H1 (cell line): ENCODE results near the gene MTMR2.

Source experiments
- BACH1 ChIP-seq: IDR thresholded peaks from 2 replicates; pipeline ENCODE4 v1.6.1; 2012; ENCODE audit warnings: low read length, improper control_type of control experiment
- EGR1 ChIP-seq: IDR thresholded peaks from 2 replicates; pipeline ENCODE4 v1.6.1; 2011; ENCODE audit warnings: low read depth, low read length, borderline replicate concordance
- POLR2AphosphoS5 ChIP-seq: IDR thresholded peaks from 2 replicates; pipeline ENCODE4 v1.6.1; 2011; ENCODE audit warnings: low read depth, low read length
- TF ChIP-seq, protein P1 (sequence below), 3 experiments: IDR thresholded peaks; 1 replicate in 2 of 3; 2 replicates in 1 of 3; pipeline versions ENCODE4 v1.5.1 to v1.6.1; 2011; ENCODE audit warnings: low read length in 3 of 3, mild to moderate bottlenecking in 3 of 3, inconsistent platforms in 2 of 3, low read depth in 1 of 3, moderate library complexity in 1 of 3; ENCODE audit not compliant: insufficient read depth in 1 of 3; ENCODE audit errors: control extremely low read depth in 1 of 3
- TF ChIP-seq, protein P2 (sequence below): IDR thresholded peaks from 2 replicates; pipeline ENCODE4 v1.6.1; 2011; ENCODE audit warnings: low read depth, mild to moderate bottlenecking, low read length; ENCODE audit not compliant: insufficient read depth

DNA sequence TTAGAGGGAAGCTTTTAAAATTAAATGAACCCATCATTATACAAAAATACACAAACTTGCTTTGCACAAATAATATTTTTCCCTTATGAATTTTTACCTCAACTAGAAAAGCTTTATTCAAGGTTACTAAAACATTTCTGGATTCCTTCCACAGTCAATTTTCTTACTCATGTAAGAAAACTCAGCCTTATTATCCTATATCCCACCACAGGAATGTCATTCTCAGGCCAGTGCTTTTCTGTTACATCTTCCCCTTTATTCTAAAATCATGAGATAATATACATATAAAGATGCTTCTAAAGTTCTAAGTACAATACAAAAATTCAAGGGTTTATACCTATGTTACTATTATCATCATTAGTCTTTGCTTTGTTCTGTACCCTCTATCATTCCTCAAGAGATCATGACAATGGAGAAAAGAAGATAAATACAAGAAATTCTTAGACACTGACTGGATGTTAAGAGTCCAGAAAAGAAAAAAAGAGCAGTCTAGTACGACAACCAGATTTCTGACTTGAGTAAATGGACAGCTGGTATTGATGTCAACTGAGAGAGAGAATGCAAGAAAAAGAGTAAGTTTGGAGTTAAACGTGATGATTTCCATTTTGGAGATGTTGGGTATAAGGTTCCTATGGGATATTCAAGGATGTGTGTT, 60.3 kb downstream of the MTMR2 start:
- TF ChIP-seq, protein P1, sequence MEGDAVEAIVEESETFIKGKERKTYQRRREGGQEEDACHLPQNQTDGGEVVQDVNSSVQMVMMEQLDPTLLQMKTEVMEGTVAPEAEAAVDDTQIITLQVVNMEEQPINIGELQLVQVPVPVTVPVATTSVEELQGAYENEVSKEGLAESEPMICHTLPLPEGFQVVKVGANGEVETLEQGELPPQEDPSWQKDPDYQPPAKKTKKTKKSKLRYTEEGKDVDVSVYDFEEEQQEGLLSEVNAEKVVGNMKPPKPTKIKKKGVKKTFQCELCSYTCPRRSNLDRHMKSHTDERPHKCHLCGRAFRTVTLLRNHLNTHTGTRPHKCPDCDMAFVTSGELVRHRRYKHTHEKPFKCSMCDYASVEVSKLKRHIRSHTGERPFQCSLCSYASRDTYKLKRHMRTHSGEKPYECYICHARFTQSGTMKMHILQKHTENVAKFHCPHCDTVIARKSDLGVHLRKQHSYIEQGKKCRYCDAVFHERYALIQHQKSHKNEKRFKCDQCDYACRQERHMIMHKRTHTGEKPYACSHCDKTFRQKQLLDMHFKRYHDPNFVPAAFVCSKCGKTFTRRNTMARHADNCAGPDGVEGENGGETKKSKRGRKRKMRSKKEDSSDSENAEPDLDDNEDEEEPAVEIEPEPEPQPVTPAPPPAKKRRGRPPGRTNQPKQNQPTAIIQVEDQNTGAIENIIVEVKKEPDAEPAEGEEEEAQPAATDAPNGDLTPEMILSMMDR (IDR thresholded peaks at IDR 0.05; ENCODE audit: control extremely low read depth in 1 of 3, insufficient read depth in 1 of 3, low read depth in 1 of 3, low read length in 3 of 3): no peak
- TF ChIP-seq EGR1 (no peak), BACH1 (no peak), POLR2AphosphoS5 (no peak)
- TF ChIP-seq, protein P2, sequence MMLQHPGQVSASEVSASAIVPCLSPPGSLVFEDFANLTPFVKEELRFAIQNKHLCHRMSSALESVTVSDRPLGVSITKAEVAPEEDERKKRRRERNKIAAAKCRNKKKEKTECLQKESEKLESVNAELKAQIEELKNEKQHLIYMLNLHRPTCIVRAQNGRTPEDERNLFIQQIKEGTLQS: no peak
